Bladder microvascular endothelial cell (primary cell): Measurements from ENCODE around the gene MKX. TPM values are rescaled to one million over a fixed set of nuclear protein-coding genes. Genes with fewer than 3 reads are reported as not detected.

Experiments used
- total RNA-seq: library from RNA; depleted of rRNA; stranded (reverse); fragments of >200 nt; gene quantifications from 2 replicates; pipeline ENCODE4 v1.2.3, GENCODE V29; 2014

Gene MKX, protein sequence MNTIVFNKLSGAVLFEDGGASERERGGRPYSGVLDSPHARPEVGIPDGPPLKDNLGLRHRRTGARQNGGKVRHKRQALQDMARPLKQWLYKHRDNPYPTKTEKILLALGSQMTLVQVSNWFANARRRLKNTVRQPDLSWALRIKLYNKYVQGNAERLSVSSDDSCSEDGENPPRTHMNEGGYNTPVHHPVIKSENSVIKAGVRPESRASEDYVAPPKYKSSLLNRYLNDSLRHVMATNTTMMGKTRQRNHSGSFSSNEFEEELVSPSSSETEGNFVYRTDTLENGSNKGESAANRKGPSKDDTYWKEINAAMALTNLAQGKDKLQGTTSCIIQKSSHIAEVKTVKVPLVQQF
- total RNA-seq = under 0.01 and 0.19 TPM in 2 replicates

GRCh38 chr10:27745732-27746396 is at the start of gene MKX:
Gene MKX (minus strand): TSS chr10:27745819. CDS start chr10:27743415, 2,404 bp downstream.

Other genes with a start within 250 kb of the MKX start
- 28.5 and 53.9 TPM in 2 replicates for gene RAB18, start 241.5 kb downstream of the MKX start, total RNA-seq